Mesenchymal stem cell (in vitro differentiated cells and primary cell): ENCODE data around the gene CMSS1.

ENCODE experiments used
- DNase-seq: peaks from one replicate; pipeline ENCODE4 v3.0.0-alpha.2; 2013
- H2AFZ ChIP-seq: one replicate; pipeline ENCODE4 v1.6.1; 2013; ENCODE audit warnings: low read depth, mild to moderate bottlenecking, control low read depth, inconsistent platforms, low read length, moderate library complexity
- H2AK5ac ChIP-seq: 2 replicates; pipeline ENCODE4 v1.6.1; 2013; ENCODE audit warnings: low read length, moderate library complexity, mild to moderate bottlenecking, inconsistent platforms; ENCODE audit not compliant: severe bottlenecking
- H2BK120ac ChIP-seq: one replicate; pipeline ENCODE4 v1.6.1; 2013; ENCODE audit warnings: low read depth, mild to moderate bottlenecking, inconsistent platforms, low read length, moderate library complexity
- H2BK12ac ChIP-seq, 2 experiments: one replicate each; pipeline ENCODE4 v1.6.1; 2013; ENCODE audit warnings: inconsistent platforms in 2 of 2, low read length in 2 of 2, mild to moderate bottlenecking in 2 of 2, moderate library complexity in 2 of 2, control low read depth in 1 of 2
- H2BK15ac ChIP-seq: one replicate; pipeline ENCODE4 v1.6.1; 2013; ENCODE audit warnings: mild to moderate bottlenecking, low read depth, inconsistent platforms; ENCODE audit not compliant: poor library complexity, severe bottlenecking
- H2BK5ac ChIP-seq: 2 replicates; pipeline ENCODE4 v1.6.1; 2013; ENCODE audit warnings: low read depth, mild to moderate bottlenecking, low read length, control low read depth, inconsistent platforms; ENCODE audit not compliant: poor library complexity, severe bottlenecking
- H3K14ac ChIP-seq, 2 experiments: one replicate each; pipeline ENCODE4 v1.6.1; 2013; ENCODE audit warnings: inconsistent platforms in 2 of 2, low read length in 2 of 2, control low read depth in 1 of 2, mild to moderate bottlenecking in 1 of 2, moderate library complexity in 1 of 2
- H3K18ac ChIP-seq, 2 experiments: one replicate each; pipeline ENCODE4 v1.6.1; 2013; ENCODE audit warnings: inconsistent platforms in 2 of 2, low read length in 2 of 2, control low read depth in 1 of 2, low read depth in 1 of 2, mild to moderate bottlenecking in 1 of 2
- H3K23ac ChIP-seq, 2 experiments: one replicate each; pipeline ENCODE4 v1.6.1; 2013; ENCODE audit warnings: inconsistent platforms in 2 of 2, low read length in 2 of 2, mild to moderate bottlenecking in 2 of 2, moderate library complexity in 2 of 2, control low read depth in 1 of 2
- H3K27ac ChIP-seq: 2 replicates; pipeline ENCODE4 v1.5.1; 2013; ENCODE audit warnings: mild to moderate bottlenecking, moderate library complexity, low read length, control low read depth, inconsistent platforms; ENCODE audit not compliant: poor library complexity, severe bottlenecking
- H3K27me3 ChIP-seq, 2 experiments: 2 replicates each; pipeline versions ENCODE4 v1.6.1 to v1.7.0; 2013; ENCODE audit warnings: low read length in 2 of 2, mild to moderate bottlenecking in 2 of 2, moderate library complexity in 2 of 2, control low read depth in 1 of 2, inconsistent platforms in 1 of 2; ENCODE audit not compliant: control insufficient read depth in 1 of 2, insufficient read depth in 1 of 2
- H3K36me3 ChIP-seq, 2 experiments: 2 replicates each; pipeline versions ENCODE4 v1.6.1 to v1.7.0; 2013; ENCODE audit warnings: low read length in 2 of 2, control low read depth in 1 of 2, inconsistent platforms in 1 of 2, low read depth in 1 of 2, mild to moderate bottlenecking in 1 of 2; ENCODE audit not compliant: insufficient read depth in 2 of 2, control insufficient read depth in 1 of 2
- H3K4ac ChIP-seq, 2 experiments: one replicate each; pipeline ENCODE4 v1.6.1; 2013; ENCODE audit warnings: inconsistent platforms in 2 of 2, low read length in 2 of 2, mild to moderate bottlenecking in 2 of 2, moderate library complexity in 2 of 2, control low read depth in 1 of 2, low read depth in 1 of 2
- H3K4me1 ChIP-seq: 2 replicates; pipeline ENCODE4 v1.6.1; 2013; ENCODE audit warnings: low read depth, low read length, control low read depth; ENCODE audit not compliant: control insufficient read depth, insufficient read depth
- H3K4me2 ChIP-seq: 2 replicates; pipeline ENCODE4 v1.6.1; 2013; ENCODE audit warnings: low read length, mild to moderate bottlenecking, inconsistent platforms; ENCODE audit not compliant: poor library complexity, severe bottlenecking
- H3K4me3 ChIP-seq, 2 experiments: 2 replicates each; pipeline versions ENCODE4 v1.5.1 to v1.7.0; 2013; ENCODE audit warnings: low read length in 2 of 2, mild to moderate bottlenecking in 2 of 2, control low read depth in 1 of 2, low read depth in 1 of 2; ENCODE audit not compliant: insufficient read depth in 1 of 2
- H3K79me1 ChIP-seq: replicated peaks from 2 replicates; pipeline ENCODE4 v1.6.1; 2013; ENCODE audit warnings: mild to moderate bottlenecking, control low read depth, low read length, inconsistent platforms; ENCODE audit not compliant: poor library complexity, severe bottlenecking
- H3K9ac ChIP-seq: 2 replicates; pipeline ENCODE4 v1.7.0; 2013; ENCODE audit warnings: mild to moderate bottlenecking, low read length, moderate library complexity
- H3K9me3 ChIP-seq: 2 replicates; pipeline ENCODE4 v1.7.0; 2013; ENCODE audit warnings: mild to moderate bottlenecking, low read length; ENCODE audit not compliant: control insufficient read depth
- H4K8ac ChIP-seq: one replicate; pipeline ENCODE4 v1.6.1; 2013; ENCODE audit warnings: inconsistent platforms, mild to moderate bottlenecking, low read length, moderate library complexity
- H4K91ac ChIP-seq: one replicate; pipeline ENCODE4 v1.6.1; 2013; ENCODE audit warnings: mild to moderate bottlenecking, low read length, inconsistent platforms
- WGBS: methylation state at CpG from one replicate; pipeline ENCODE4 v1.1.7; 2013; ENCODE audit warnings: mixed read lengths; 5-methylcytosine and 5-hydroxymethylcytosine counted together

The CMSS1 gene

DNA sequence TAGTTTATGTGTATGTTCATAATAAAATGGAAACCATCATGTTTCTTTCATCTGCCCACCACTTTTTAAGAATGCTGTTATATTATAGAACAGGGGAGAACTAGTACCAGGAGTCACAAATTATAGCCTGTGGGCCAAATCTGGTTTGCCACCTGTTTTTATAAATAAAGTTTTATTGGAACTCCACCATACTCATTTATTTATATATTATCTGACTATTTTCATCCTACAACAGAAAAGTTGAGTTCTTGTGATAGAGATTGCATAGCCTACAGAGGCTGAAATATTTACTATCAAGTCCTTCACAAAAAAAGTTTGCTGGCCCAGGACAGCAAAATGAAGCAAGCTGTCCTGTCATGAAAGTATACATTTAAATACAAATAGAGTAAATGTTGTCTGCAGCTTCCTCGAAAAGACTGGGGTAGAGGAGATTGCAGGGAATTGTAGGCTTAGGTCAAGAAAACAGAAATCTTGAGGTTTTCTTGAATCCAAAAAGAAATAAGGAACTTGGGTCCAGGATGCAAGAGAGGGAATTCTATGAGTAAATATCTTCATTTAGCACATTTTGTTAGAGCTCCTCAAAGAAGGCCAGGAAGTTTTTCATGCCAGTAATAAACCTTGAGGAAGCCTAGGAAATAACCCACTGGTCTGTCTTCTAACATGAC, 255.5 kb downstream of the CMSS1 start:
- H3K4me2 ChIP-seq: no peak overlapping the region
- H3K4me1 ChIP-seq: peaks cover 4% of the 10 kb centered on the region
- H3K4me3 ChIP-seq: no peak overlapping the region
- peak overlapping the region; percentile 78 for H3K9ac ChIP-seq
- peak overlapping the region; percentile 87 for H4K91ac ChIP-seq
- H3K36me3 ChIP-seq: no peaks in the 10 kb centered on the region
- no peak overlapping the region for H3K23ac ChIP-seq
- 31% methylated on average over 1 of the region's 1 CpG for WGBS
- no peak overlapping the region for H2BK15ac ChIP-seq
- H4K8ac ChIP-seq: no peak overlapping the region
- peak overlapping the region; percentile 93 to 94 for H3K18ac ChIP-seq
- H3K27ac ChIP-seq: peak overlapping the region; percentile 85
- no peaks in the 10 kb centered on the region for H3K27me3 ChIP-seq
- H3K9me3 ChIP-seq: no peaks in the 10 kb centered on the region
- peak overlapping the region; percentile 86 to 99 for H3K4ac ChIP-seq
- no peak overlapping the region for H2AFZ ChIP-seq
- H3K14ac ChIP-seq: no peak overlapping the region
- peak overlapping the region; percentile 94 for H2AK5ac ChIP-seq
- H3K79me1 ChIP-seq: peaks cover 2% of the 10 kb centered on the region
- peak overlapping the region; percentile 63 to 94 for H2BK12ac ChIP-seq
- DNase-seq: no peak
- H2BK5ac ChIP-seq: no peak overlapping the region
- H2BK120ac ChIP-seq: peak overlapping the region; percentile 96

DNA sequence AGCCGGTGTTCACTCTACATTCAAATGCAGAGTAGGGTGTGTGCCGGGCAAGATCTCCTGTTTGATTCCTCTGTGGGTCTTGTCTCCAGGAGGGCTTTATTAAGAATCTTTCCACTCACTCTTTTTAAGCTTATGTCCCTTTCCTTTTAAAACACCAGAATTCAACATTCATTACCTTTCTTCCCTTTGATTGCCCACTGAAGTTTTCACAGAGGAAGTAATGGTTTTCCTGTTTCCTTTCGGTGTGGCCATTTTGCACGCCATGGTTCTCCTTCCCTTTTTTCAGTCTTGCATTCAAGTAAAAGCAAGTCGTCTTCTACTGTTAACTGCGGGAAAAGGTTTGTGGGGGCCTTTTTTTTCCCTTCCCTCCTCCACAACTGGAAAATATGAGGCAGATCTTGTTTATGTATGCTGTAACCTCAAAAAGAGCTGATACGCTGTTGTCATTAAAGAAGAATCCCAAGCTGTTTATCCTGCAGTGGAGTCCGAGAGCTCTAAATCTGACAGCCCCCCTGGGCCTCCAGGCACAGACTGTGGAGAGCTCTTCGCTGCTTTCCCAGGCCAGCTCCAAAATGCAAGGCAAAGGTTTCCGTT, 256.1 kb downstream of the CMSS1 start:
- no peak overlapping the region for H2BK15ac ChIP-seq
- peak overlapping the region; percentile 54 for H3K4me2 ChIP-seq
- no peaks in the 10 kb centered on the region for H3K27me3 ChIP-seq
- peak overlapping the region; percentile 87 for H4K91ac ChIP-seq
- H3K4me1 ChIP-seq: peaks cover 4% of the 10 kb centered on the region
- peak overlapping the region; percentile 85 for H3K27ac ChIP-seq
- peak overlapping the region in 1 of 2 experiments; percentile 1 for H3K4me3 ChIP-seq
- no peaks in the 10 kb centered on the region for H3K36me3 ChIP-seq
- no peak overlapping the region for H2BK5ac ChIP-seq
- H2BK12ac ChIP-seq: peak overlapping the region; percentile 63 to 94
- DNase-seq: peak; percentile 99
- peak overlapping the region; percentile 93 to 94 for H3K18ac ChIP-seq
- H3K79me1 ChIP-seq: peaks cover 2% of the 10 kb centered on the region
- no peak overlapping the region for H2AFZ ChIP-seq
- H3K23ac ChIP-seq: no peak overlapping the region
- peak overlapping the region; percentile 94 for H2AK5ac ChIP-seq
- no peak overlapping the region for H3K14ac ChIP-seq
- H3K4ac ChIP-seq: peak overlapping the region; percentile 86 to 99
- peak overlapping the region; percentile 78 for H3K9ac ChIP-seq
- no peak overlapping the region for H4K8ac ChIP-seq
- WGBS: 7% methylated on average over 6 of the region's 10 CpGs
- H3K9me3 ChIP-seq: no peaks in the 10 kb centered on the region
- peak overlapping the region; percentile 96 for H2BK120ac ChIP-seq

DNA sequence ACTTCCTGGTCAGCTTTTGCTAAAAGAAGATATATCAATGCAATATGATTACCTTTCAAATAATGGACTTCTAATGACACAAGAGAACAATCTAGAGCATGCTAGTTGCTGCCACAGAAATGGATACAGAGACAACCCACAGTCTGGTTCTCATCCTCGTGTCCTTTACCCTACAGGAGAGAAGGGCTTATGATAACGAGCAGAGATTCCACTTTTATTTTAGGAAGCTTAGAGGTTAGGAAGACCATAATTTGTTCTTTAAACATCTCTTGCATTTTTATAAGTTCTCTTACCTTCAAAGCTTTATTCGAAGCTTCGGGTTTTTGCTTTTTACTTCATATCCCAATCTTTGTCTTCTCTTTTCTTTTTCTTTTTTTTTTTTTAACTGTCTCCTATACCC, 257.5 kb downstream of the CMSS1 start:
- Histone ChIP-seq H3K27ac (no peak overlapping the region), H4K8ac (peak overlapping the region; percentile 54), H3K18ac (peak overlapping the region; percentile 48 to 92), H3K79me1 (no peaks in the 10 kb centered on the region), H3K4me2 (no peak overlapping the region), H3K14ac (no peak overlapping the region), H3K23ac (no peak overlapping the region), H2BK15ac (no peak overlapping the region), H3K4me3 (no peak overlapping the region), H2AK5ac (no peak overlapping the region), H2BK12ac (peak overlapping the region in 1 of 2 experiments; percentile 93), H3K36me3 (no peaks in the 10 kb centered on the region), H3K4me1 (peaks cover 4% of the 10 kb centered on the region), H3K9me3 (no peaks in the 10 kb centered on the region), H3K4ac (peak overlapping the region in 1 of 2 experiments; percentile 93), H2BK120ac (peak overlapping the region; percentile 34), H2BK5ac (no peak overlapping the region), H2AFZ (no peak overlapping the region), H3K27me3 (no peaks in the 10 kb centered on the region), H4K91ac (peak overlapping the region; percentile 50), H3K9ac (no peak overlapping the region)
- DNase-seq: no peak
- 84% methylated on average over 3 of the region's 4 CpGs for WGBS

DNA sequence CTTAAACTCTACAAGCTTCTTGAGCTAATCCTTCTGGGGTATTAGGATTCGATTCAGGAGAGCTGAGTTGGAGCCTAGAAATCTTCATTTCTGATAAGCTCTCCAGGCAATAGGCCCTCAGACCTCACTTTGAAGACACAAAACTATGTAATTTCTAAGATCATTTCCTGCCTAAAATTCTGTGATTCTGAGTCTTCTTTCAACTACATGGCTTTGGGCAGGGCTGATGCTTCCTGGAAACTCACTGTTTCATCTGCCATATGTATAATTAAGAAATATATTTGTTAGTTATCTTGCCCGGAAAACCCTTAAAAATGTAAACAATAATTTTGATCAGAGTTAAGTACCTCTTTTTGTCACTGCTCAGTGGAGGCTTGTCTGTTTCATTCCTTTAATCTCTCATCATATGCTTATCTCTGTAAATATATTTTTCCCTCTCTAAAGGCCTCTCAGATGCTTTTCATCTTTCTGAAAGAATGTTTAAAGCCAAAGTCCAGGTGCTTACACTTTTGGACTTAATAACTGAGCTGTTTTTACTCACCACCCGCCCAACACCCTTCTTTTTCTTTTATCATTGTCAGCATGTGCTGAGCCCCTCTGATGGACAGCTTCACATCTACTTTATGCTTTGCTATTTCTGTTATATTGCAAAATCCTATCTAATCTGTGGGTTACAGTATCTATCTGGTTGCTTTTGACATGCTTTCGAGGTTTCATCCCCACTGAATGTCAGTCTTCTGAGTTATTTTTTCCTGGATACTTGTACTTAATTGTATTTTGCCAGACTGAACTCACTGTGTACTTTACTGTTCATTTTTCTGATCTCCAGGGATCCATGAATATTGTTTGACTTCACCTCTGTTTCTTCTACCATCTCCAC, 258.4 kb downstream of the CMSS1 start:
- Histone ChIP-seq H3K4me3 (no peak overlapping the region), H2BK120ac (no peak overlapping the region), H2AK5ac (no peak overlapping the region), H3K9ac (peak overlapping the region; percentile 31), H2BK12ac (no peak overlapping the region), H3K9me3 (no peaks in the 10 kb centered on the region), H3K23ac (no peak overlapping the region), H3K79me1 (no peaks in the 10 kb centered on the region), H3K4me1 (peaks cover 4% of the 10 kb centered on the region), H4K91ac (no peak overlapping the region), H3K36me3 (no peaks in the 10 kb centered on the region), H2BK5ac (no peak overlapping the region), H3K4ac (no peak overlapping the region), H2AFZ (no peak overlapping the region), H4K8ac (no peak overlapping the region), H3K14ac (no peak overlapping the region), H3K27me3 (no peaks in the 10 kb centered on the region), H2BK15ac (no peak overlapping the region), H3K18ac (no peak overlapping the region), H3K27ac (no peak overlapping the region), H3K4me2 (no peak overlapping the region)
- 6% methylated on average over 2 of the region's 4 CpGs for WGBS
- DNase-seq: peak; percentile 50
